NCI-H2029 treated with DMSO at 0.1 percent for 48 hours (cell line): ENCODE results near the gene ZNRF1.

Experiments
- DNase-seq: peaks from one replicate; lab custom pipeline; 2025; lab: John Stamatoyannopoulos, UW

The ZNRF1 gene

DNA sequence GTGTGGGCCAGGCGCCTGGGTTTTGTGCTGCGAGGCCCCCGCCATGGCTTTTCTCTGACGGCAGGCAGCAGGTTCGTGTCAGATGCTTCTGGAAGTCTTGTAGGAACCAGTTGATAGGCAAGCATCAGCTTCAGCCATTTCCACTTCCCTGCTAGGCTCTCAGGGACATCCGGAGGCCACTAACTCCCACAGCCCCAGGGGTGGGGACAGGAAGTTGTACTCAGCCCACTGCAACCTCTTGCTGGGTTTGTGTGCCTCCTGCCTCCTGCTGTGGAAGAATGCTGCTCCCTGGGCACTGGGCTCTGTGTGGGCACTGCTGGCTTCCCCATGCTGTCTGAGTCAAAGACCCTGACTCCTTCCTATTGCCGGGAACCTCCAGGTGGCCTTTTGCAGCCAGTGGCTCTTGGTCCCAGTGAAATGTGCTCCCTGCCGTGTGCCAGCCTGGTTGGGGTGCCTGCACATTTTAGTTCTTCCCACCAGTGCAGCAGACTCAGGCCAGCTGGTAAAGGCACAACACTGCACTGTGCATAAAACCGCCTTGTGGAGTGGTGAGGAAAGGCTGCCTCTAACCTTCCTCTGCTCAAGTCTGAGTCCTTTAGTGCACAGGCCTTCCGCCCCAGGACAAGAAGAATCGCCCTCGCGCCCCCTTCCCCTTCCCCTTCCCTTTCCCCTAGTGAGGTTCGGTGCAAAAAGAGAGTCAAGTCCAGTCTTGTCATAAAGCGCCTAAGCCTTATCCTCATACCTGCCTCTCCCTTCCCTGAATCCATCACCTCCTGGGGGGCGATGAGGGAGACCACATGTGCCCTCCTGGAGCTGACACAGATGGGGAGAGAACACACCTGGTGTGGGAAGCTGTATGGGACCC is 101.1 kb downstream of the ZNRF1 start:
- no peak for DNase-seq

DNA sequence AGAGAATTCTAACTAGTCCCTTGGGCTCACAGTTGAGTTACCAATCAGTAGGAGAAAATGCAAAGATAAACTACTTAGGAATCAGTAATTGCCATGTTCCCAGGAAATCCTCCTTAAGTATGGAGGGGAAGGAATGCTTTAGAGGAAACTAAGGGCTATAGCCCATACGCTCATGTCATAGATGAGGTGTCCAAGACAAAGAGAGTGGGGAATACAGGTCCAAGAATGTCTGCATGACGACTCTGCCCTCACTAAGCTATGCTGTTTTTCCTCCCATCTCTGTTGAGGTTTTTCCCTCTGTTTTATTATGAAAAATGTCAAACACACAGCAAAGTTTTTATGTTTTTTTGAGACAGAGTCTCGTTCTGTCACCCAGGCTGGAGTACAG is 101.8 kb downstream of the ZNRF1 start:
- no peak for DNase-seq

DNA sequence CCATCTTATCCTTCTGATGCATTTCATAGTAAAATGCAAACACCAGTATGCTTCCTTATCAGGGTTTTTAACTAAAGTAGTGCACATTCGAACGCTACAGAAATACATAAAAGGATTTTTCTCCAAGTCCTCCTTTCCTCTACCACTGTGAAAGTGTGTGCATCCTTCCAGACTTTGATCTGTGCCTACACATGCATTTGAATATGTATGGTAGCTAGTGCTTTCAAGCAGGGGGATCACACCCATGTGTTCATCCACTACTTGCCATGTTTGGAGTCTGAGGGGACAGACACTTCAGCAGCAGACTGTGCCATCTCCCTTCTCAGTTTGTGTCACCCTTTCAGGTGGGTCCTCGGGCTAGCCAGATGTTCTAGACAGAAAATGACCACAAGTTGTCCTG is 102.8 kb downstream of the ZNRF1 start:
- DNase-seq: no peak

DNA sequence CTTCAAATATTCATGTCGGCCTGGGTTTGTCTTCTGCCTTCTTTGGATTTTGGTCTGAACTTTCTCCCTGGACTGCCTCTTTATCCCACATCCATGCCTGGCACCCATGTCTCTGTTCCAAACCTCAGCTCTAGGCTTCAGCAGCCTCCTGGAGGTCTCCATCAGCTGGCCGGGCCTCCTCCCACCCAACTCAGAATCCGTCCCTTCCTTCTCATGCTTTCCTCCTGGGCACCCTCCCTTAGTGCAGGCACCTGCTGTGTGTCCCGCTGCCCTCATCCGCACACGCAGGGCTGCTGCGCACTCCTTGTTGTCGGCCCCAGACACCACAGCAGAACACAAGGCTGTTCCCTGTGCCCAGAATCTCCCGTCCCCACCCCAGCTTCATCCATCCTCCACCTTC is 103.8 kb downstream of the ZNRF1 start:
- DNase-seq: no peak

DNA sequence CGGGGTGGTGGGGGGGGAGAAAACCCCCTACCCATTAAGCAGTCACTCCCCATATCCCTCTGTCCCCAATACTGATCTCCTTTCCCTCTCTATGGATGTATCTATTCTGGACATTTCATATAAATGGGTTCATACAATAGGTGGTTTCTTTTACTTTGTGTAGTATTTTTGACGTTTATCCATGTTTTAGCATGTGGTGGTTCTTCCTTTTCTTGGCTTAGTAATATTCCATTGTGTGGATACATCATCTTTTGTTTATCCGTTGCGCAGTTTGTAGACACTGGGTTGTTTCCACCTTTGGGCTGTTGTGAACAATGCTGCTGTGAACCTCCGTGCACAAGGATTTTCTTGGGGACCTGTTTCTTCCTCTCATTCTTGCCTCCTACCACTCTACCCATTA is 105.2 kb downstream of the ZNRF1 start:
- no peak for DNase-seq

DNA sequence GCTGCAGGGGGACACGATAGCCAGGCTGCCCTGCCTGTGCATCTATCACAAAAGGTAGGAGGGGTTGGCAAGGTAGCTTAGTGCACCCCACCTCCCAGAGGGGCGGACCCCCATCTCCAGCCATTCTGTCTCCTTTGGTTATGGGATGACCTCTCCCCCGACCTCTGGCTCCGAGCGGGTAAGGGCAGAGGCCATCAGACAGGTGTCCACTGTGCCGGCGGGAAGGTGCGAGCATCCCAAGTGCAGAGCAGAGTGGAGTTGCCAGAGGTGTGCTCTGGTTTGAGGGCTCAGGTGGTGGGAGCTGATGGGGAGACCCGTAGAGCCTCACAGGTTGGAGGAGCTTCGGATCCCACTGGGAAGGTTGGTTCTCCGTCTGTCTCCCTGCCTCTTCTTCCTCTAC is 106.0 kb downstream of the ZNRF1 start:
- no peak for DNase-seq

DNA sequence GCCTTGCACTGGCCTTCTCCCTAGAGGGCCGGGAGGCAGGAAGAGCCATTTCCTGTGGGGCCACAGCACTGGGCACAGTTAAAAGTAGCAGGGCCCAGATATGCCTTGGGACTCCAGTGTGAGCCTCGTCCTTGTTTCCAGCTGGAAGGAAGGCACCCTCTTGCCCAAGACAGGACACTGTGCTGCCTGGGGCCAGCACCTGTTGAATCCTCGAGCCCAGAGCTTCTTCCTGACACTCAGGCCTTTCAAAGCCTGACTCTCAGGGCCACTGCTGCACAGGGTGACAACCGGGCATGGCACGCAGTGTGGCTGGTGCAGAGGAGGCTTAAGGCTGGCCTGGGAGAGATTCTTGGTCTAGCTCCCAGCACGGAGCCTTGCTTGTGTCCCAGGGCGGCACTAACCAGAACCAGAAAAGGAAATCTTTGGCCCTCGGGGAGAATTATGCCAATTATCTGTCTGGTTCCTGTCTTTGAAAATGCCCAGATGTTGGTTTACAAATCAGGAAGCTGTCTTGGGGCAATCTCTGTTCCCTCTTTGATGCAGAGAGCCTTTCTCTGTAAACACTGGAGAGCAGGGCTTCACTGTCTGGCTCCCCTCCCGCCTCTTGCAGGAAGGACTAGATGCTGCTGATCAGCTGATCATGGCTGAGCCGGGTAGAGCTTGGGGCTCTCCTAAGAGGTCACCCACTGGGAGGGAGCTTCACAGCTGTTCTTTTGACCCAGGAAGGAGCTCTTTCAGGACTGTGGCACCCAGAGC is 106.7 kb downstream of the ZNRF1 start:
- DNase-seq: no peak

DNA sequence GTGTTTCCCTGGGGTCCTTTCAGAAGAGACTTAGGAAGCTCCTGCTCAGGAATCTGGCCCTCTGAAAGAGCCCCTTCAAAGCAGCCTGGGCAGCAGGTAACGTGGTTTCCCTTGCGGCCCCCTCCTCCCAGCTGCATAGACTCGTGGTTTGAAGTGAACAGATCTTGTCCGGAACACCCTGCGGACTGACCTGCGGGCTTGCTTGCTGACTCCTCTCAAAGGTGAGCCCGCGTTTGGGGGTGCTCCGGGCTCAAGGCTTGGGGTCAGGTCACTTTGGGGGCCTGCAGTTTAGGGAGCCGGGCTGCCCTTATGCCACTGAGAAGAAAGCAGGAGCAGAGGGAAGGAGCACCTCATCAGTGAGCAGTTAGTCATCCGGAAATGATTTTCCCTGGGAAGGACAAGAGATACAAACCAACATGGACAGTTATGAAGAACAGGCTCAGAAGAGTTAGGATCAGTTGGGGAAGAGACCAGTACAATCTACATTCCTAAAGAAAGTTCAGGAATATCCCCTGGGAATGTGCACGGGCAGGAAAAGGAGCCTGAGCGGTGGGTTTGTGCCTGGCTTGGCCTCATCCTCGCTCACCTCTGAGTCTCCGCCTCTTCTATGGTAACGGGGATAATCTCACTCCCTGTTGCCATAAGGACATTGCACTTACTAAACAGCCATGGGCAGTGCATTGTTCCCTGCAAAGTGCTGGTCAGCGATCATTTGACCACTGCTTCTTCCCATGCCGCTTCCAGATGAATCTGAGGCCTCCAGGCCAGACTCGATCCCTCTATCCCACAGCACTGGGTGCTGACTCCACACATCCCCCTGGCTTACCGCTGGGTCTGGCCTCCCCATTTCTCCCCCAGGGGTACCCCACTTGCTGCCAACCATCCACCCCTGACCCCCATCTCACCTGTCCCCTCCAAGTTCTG is 107.8 kb downstream of the ZNRF1 start:
- no peak for DNase-seq

DNA sequence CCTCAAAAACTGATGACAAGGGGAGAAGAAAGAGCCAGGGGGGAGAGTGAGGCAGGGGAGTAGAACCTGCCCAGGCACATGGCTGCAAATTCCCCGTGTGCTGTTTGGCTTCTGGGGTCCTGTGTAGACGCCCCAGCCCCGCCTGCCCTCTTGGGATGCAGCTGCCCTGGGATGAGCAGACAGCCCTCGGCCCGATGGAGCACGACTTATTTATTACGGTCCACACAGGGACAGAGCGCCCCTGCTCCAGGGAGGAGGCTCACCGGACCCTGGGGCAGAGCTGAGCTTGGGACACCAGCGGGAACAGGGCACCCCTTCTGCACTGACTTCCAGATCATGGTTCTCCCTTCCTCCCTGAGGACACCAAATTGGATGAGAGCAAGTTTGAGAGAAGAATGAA is 108.7 kb downstream of the ZNRF1 start:
- no peak for DNase-seq

DNA sequence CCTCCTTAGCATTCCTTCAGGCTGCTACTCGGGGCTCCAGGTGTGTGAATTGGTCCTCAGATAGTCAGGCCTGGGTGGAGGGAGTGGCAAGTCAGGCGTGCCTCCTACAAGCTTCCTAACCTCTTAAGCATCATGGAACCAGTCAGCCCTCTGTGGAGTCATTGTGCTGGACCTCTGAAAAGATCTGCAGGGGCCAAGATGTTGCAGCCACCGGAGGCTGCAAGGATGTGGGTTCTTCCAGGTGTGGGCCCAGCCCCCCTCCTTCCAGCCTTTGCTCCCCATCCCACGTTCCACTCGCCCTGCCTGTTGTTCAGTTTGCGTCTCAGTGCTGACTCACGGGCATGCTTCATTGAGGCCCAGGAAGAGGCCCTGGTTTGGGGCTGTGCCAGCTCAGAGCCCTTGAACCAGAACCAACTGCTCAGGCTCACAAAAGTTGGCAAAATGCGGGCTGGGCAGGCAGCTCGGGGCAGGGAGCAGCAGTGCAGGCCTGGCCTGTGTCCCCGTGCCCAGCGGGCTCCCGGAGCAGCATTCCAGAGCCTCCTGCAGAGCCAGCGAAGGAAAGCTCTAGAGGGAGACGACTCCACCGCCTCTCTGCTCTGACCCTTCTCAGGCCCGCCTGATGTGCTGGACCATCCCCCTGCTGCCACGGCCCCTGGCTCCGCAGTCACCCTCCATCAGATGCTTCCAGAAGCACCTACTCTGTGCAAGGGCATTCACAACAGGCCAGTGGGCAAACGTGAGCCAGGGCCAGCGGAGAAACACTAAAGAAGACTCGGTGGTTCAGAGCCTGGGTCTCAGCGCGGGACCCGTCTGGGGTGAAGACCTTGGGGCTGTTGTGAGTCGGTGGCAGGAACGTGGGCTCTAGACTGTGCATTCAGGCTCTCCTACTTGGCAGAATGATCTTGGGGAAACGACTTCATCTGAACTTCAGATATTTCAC is 110.2 kb downstream of the ZNRF1 start:
- peak; percentile 30 for DNase-seq

DNA sequence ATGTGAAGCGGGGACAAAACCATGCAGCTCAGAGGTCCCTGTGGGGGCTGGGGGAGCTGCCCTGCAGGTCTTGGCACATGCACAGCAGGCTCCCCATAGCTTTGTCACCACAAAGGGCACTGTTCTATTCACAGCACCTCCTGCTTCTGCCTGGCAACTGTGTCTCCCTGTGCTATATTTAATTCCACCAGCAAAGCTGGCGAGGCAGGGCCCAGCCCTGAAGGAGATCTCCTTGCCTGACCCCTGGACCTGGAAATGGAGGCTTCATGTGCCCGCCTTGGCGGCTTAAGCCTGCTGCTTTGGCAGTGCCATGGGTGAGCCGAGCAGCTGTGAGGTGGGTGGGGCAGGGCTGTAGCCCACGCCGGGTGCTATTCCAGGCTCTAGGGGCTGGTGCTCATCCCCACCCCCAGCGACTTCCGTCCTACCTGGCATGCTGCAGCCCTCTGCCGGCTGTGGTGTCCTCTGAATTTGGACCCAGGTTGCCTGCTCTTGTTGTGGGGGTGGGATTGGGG is 111.0 kb downstream of the ZNRF1 start:
- no peak for DNase-seq

DNA sequence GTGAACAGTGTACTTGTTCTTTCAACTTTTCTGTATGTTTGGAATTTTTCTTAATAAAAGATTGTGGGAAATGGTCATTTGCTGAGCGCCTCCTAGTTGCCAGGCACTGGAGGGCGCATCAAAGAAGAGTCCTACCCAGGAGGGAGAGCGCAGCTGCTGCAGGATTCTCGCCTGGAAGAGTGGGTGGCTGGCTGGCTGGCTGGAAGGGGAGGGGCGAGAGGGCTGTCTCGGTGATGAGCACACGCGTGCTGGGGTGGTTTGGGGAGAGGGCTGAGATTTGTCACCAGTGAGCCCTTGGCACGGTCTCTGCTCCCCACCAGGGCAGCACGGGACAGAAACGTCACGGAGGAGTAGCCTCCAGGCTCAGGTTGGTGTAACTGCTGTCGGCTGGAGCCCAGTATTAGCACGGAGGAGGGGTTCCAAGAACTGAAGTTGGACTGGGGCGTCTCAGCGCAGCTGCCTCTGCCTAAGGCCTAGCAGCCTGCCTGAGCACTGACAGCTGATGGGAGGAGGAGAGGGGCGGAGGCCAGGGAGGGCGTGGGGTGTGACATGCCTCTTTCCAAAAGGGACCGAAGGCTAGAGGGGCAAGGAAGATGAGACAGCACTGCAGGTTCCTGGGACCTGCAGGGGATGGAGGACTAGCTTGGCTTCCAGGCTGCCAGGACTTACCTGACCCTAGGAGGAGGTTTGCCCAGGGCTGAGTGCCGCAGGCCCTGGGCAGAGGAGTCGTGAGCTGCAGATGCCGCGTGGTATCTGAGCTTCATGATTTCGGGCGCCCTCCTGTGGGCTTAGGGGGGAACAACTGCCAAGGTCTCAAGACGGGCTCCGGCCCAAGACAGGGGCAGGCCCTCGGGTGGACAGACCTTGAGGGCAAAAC is 112.1 kb downstream of the ZNRF1 start:
- DNase-seq: peak; percentile 11

DNA sequence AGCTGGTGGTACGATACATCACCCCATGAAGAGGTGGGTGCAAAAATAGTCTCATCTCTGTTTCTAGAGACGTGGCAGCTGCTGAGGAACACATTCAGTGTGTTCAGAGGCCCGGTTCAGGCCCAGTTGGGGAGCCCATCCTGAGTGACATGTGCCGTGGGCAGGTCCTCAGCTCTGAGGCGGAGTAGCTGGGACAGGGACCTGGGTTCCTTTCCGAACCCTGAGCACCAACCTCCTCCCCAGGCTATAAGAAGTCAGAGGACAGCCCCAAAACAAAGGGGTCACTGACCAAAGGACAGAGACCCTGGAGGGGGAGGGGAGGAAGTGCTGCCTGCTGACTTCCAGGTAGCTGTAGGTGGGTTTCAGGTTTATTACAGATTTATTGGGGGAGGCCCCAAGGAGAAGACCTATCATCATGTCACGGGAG is 112.7 kb downstream of the ZNRF1 start:
- DNase-seq: no peak

DNA sequence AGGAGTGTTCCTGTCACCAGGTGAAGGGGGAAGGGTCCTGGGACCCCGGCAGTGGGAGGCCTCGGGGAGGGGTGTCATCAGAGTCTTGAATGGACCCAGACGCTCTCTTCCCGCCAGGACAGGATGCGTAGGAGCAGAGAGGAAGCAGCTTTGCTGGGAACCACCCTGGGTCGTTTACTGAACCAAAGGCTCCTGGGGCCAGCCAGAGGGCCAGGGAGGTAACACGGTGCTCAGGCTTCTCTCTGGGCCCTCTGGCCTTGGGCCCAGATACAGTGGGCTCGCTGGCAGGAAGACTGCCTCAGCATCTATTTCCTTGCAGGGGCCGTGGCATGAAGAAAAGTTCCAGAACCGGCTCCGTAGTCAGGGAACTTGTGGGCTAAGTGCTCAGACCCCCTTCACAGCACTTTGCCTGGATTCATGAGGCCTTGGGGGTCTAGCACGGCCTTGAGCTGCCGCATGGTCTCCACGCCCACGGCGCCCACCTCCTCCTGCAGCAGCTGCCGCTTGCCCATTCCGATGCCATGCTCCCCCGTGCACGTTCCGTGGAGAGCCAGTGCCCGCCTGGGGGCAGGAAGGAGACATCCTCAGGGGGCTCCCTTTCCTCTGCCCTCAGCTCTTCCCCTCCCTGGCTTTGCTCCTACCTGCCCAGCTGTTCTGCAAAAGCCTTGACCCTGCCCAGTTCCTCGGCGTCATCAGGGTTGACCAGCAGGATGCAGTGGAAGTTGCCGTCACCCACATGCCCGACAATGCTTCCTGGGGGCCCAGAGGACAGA is 113.3 kb downstream of the ZNRF1 start:
- DNase-seq: no peak

DNA sequence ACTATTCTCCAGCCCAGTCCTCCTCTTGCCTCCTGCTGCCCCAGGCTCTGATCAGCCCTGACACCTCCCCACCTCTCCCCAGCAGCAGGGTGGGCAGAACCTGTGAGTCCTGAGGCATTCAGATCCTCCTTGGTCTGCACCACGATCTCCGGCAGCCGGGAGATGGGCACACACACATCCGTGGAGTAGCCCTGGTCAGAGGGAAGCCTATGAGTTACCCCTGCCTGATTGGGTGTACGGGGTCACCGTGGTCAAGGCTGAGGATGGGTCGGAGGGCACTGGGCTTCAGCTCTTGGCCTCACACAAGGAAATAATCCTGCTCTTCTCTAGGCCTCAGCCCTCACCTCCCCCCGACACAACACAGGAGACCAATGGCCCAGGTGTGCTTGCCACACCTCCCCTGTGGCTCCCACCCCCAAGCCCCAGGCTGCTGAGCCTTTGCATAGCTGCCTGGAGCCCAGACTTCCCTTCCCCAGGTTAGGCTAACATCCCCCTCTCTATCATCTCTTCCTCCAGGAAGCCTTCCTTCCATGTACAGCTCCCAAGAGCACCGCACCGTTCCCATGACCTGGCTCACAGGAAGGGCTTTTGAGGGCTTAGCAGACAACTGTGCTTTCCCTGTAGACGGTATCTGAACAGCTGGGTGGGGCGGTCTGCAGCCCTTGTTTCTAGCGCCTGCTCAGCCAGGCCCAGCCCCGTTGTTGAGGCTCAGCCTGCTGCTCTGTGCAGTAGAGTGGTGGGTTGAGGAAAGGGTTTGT is 114.1 kb downstream of the ZNRF1 start:
- DNase-seq: no peak

DNA sequence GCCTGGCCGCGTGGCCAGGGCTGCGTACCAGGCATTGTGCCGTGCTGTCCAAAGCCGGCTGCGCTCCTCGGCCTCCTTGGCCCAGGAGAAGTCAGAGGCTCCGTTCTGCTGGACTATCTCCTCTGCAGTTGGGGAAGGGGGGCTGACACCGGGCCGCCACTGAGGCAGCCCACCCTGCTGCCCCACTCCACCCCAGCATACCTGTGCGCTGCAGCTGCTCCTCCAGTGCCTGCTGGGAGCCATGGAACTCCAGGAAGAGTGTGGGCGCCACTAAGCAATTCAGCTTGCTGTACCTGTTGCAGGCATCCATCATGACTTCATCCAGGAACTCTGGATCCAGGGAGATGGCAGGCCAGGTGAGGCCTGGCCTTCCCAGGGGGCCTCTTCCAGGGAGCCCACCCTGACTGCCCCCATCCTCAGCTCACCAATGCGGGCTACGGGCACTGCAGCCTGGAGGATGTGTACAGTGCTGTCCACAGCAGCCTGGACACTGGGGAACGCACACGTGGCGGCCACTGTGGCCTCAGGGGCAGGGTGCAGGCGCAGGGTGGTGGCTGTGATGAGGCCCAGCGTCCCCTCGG is 114.8 kb downstream of the ZNRF1 start:
- no peak for DNase-seq

DNA sequence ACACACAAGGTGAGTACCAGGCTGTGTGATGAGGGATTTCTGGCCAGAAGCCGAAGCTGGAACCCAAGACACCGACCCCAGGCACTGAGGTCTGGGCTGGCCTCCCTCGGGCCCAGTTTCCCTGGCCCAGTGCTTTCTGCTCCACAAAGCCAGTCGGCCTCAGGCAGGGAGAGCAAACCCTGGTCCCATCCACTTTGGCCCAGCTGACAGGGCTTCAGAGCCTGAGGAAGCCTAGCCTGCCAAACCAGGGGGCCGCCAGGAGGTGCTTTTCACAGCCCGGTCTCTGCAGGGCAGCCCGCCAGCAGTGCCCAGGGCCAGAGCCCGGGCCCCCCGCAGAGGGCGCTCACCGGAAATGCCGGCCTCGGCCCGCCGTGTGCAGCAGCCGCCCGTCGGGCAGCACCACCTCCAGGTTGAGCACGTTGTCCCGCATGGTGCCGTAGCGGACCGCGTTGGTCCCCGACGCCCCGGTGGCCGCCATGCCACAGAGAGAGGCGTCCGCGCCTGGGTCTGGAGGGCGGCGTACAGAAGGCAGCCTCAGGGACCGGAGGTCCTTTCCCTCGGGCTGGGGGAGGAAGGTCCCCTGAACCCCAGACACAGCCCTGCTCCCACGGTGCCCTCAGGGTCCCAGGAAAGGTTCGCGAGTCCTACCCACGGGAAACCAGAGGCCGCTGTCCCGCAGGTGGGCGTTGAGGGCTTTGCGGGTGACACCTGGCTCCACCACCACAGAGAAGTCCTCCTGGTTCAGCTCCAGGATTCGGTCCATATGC is 115.5 kb downstream of the ZNRF1 start:
- peak; percentile 24 for DNase-seq
